ENCODE data around the gene AFF3. TPM values are rescaled to one million over a fixed set of nuclear protein-coding genes. Genes with fewer than 3 reads are reported as not detected.

The AFF3 gene
- total RNA-seq, 1 donor from 2014 or later, result 7.3 TPM

DNA sequence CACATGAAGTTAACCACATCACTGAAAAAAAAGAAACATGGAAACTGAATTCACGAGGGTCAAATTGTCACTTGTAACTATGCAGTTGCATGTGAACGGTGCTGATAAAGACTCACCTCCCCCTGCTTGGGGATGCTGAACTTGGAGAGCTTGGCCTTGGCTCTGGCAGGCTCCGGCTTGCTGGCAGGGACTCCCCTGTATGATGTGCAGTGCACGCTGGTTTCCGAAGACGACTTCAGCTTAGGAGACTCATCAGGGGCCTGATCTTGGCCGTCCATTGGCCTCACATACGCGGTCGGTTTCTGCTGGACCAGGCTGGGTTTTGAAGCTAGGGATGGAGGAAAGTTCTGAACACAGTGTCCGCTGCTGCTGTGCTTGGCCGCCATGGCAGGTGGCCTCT, 135.9 kb downstream of the AFF3 start:
- Mint-ChIP-seq H3K36me3 (ENCODE audit: insufficient read depth) (no peaks in the 10 kb centered on the region), H3K4me3 (ENCODE audit: low read depth) (no peak overlapping the region), H3K4me1 (ENCODE audit: low read depth) (peaks cover 3% of the 10 kb centered on the region), H3K9me3 (ENCODE audit: low read depth) (no peaks in the 10 kb centered on the region), H3K27ac (no peak overlapping the region), H3K27me3 (peaks cover 16% of the 10 kb centered on the region)
- no peak for DNase-seq (ENCODE audit: low spot score, unreplicated experiment)
- TF ChIP-seq, protein P1, sequence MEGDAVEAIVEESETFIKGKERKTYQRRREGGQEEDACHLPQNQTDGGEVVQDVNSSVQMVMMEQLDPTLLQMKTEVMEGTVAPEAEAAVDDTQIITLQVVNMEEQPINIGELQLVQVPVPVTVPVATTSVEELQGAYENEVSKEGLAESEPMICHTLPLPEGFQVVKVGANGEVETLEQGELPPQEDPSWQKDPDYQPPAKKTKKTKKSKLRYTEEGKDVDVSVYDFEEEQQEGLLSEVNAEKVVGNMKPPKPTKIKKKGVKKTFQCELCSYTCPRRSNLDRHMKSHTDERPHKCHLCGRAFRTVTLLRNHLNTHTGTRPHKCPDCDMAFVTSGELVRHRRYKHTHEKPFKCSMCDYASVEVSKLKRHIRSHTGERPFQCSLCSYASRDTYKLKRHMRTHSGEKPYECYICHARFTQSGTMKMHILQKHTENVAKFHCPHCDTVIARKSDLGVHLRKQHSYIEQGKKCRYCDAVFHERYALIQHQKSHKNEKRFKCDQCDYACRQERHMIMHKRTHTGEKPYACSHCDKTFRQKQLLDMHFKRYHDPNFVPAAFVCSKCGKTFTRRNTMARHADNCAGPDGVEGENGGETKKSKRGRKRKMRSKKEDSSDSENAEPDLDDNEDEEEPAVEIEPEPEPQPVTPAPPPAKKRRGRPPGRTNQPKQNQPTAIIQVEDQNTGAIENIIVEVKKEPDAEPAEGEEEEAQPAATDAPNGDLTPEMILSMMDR (IDR thresholded peaks at IDR 0.05; ENCODE audit: unreplicated experiment), result no peak

DNA sequence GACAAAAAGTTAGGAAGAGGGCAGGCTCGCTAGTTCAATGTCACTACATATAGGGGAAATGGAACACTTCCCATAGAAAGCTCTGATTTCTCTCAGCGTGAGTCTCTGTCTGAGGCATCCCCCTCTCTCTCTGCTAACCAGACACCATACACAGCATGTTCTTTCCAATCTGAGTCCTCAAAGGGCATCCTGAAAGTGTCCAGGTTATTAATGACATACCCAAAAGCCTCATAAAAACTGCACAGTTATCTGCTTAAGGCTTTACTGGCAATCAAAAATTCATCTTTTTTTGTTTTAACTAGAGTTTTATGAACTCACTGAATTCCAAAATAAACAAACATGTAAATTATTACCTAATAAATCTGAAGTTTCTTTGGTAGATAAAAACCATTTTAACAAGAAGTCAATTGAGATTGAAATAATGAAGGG, 137.4 kb downstream of the AFF3 start:
- H3K9me3 Mint-ChIP-seq (ENCODE audit: low read depth), result no peaks in the 10 kb centered on the region
- TF ChIP-seq, protein P1 (IDR thresholded peaks at IDR 0.05; ENCODE audit: unreplicated experiment), result no peak
- peaks cover 19% of the 10 kb centered on the region for H3K27me3 Mint-ChIP-seq
- no peaks in the 10 kb centered on the region for H3K36me3 Mint-ChIP-seq (ENCODE audit: insufficient read depth)
- DNase-seq (ENCODE audit: low spot score, unreplicated experiment), result no peak
- no peak overlapping the region for H3K27ac Mint-ChIP-seq
- peaks cover 3% of the 10 kb centered on the region for H3K4me1 Mint-ChIP-seq (ENCODE audit: low read depth)
- H3K4me3 Mint-ChIP-seq (ENCODE audit: low read depth), result no peak overlapping the region

DNA sequence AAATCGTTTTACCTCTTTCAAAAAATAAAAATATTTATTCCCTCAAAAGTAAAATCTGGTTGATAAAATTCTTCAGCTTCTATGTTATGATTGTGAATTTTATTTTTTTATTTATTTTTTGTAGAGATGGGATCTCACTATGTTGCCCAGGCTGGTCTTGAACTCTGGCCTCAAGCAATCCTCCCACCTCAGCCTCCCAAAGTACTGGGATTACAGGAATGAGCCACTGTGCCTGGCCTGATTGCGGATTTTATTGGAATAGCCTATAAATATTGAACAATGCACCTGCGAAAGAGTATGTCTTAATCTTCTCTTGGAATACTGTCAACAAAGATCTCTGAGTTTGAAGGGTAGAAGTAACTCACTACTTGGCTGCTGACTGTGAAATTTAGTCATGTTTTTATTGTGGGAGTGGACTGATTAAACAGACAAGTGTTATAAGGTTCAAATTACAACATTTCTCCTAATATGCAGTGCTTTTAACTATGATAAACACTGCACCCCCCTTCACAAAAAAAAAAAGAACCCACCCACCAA, 138.0 kb downstream of the AFF3 start:
- Mint-ChIP-seq H3K4me3 (ENCODE audit: low read depth) (no peak overlapping the region), H3K9me3 (ENCODE audit: low read depth) (no peaks in the 10 kb centered on the region), H3K27ac (no peak overlapping the region), H3K36me3 (ENCODE audit: insufficient read depth) (no peaks in the 10 kb centered on the region), H3K4me1 (ENCODE audit: low read depth) (peaks cover 3% of the 10 kb centered on the region), H3K27me3 (peaks cover 19% of the 10 kb centered on the region)
- TF ChIP-seq, protein P1 (IDR thresholded peaks at IDR 0.05; ENCODE audit: unreplicated experiment), result no peak
- DNase-seq (ENCODE audit: low spot score, unreplicated experiment), result no peak

DNA sequence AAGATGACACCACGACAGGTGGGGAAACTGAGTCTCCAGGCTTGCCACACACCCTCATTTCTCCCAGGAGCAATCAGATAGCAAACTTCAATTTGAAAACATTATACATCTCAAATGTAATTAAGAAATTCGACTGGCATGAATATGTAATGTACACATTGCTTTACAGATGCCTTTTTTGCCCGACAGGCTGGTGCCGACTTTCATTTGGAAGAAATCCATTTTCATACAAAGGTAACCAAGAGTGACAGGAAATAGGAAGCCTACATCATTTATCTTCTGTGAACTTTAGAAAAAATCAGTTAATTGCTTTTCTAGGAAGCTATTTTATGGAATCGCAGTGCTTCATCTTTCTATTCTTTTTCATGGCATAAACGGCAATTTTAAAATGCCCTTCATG, 140.3 kb downstream of the AFF3 start:
- Mint-ChIP-seq H3K36me3 (ENCODE audit: insufficient read depth) (no peaks in the 10 kb centered on the region), H3K27me3 (peaks cover 10% of the 10 kb centered on the region), H3K9me3 (ENCODE audit: low read depth) (no peaks in the 10 kb centered on the region), H3K4me1 (ENCODE audit: low read depth) (peaks cover 3% of the 10 kb centered on the region), H3K27ac (no peak overlapping the region), H3K4me3 (ENCODE audit: low read depth) (no peak overlapping the region)
- TF ChIP-seq, protein P1 (IDR thresholded peaks at IDR 0.05; ENCODE audit: unreplicated experiment), result no peak
- no peak for DNase-seq (ENCODE audit: low spot score, unreplicated experiment)

DNA sequence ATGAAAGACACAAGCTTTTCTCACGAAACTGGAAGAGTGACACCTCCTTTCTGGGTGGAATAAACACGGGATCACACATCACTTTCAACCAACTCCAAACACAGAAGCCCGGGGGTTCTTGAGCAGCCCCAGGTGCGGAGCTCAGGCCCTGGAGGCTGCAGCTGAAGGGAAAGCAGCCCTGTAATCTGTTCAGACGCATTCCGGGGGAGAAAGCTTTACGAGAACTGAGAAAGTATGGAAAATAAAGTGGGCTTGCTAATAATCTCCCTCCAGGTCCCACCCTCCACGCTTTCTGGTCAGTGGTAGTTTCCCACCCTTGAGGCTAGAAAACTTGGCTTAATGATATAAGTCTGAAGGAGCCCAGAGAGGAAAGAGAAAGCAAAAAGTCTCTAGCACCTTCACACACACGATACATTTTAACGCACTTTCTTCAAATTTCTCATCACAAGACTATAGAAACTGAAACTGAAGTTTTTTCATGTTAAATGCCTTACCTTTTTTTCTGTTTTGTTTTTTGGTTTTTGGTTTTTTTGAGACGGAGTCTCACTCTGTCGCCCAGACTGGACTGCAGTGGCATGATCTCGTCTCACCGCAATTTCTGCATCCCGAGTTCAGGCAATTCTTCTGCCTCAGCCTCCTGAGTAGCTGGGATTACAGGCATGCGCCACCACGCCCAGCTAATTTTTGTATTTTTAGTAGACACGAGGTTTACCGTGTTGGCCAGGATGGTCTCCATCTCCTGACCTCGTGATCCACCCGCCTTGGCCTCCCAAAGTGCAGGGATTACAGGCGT, 141.3 kb downstream of the AFF3 start:
- H3K27me3 Mint-ChIP-seq, result peaks cover 7% of the 10 kb centered on the region
- DNase-seq (ENCODE audit: low spot score, unreplicated experiment), result no peak
- no peak overlapping the region for H3K4me3 Mint-ChIP-seq (ENCODE audit: low read depth)
- no peaks in the 10 kb centered on the region for H3K36me3 Mint-ChIP-seq (ENCODE audit: insufficient read depth)
- TF ChIP-seq, protein P1 (IDR thresholded peaks at IDR 0.05; ENCODE audit: unreplicated experiment), result no peak
- no peaks in the 10 kb centered on the region for H3K9me3 Mint-ChIP-seq (ENCODE audit: low read depth)
- no peak overlapping the region for H3K27ac Mint-ChIP-seq
- peaks cover 3% of the 10 kb centered on the region for H3K4me1 Mint-ChIP-seq (ENCODE audit: low read depth)

All from progenitor cell of endocrine pancreas (in vitro differentiated cells).